B cell (primary cell): Measurements from ENCODE around the gene MXRA5.
"Not testable (repeated sequence)": the region's sequence is repeated elsewhere in the genome, so short reads cannot be mapped to it uniquely, and the experiment has no call there.

ENCODE experiments used
- EZH2 ChIP-seq: IDR thresholded peaks from 2 replicates; pipeline ENCODE4 v1.6.1; 2012; ENCODE audit warnings: borderline replicate concordance, low read depth, mild to moderate bottlenecking, moderate library complexity, low read length; ENCODE audit not compliant: insufficient read depth, poor library complexity, severe bottlenecking
- TF ChIP-seq, protein P1 (sequence below): fragments of 200-600 bp; IDR thresholded peaks from one replicate; pipeline ENCODE4 v1.8.0; 2022; ENCODE audit warnings: antibody characterized with exemption, mild to moderate bottlenecking

- TF ChIP-seq, protein P1, sequence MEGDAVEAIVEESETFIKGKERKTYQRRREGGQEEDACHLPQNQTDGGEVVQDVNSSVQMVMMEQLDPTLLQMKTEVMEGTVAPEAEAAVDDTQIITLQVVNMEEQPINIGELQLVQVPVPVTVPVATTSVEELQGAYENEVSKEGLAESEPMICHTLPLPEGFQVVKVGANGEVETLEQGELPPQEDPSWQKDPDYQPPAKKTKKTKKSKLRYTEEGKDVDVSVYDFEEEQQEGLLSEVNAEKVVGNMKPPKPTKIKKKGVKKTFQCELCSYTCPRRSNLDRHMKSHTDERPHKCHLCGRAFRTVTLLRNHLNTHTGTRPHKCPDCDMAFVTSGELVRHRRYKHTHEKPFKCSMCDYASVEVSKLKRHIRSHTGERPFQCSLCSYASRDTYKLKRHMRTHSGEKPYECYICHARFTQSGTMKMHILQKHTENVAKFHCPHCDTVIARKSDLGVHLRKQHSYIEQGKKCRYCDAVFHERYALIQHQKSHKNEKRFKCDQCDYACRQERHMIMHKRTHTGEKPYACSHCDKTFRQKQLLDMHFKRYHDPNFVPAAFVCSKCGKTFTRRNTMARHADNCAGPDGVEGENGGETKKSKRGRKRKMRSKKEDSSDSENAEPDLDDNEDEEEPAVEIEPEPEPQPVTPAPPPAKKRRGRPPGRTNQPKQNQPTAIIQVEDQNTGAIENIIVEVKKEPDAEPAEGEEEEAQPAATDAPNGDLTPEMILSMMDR = not testable (repeated sequence)
- not testable (repeated sequence) for TF ChIP-seq EZH2
Observed at GRCh38 chrX:3343569-3343968, 2.9 kb downstream of the MXRA5 start.
